Mammary epithelial cell (primary cell): ENCODE measurements around the gene PPARA.

Experiments
- EZH2 ChIP-seq: IDR thresholded peaks from 2 replicates; pipeline ENCODE4 v1.6.1; 2012; ENCODE audit warnings: low read length, inconsistent platforms, borderline replicate concordance
- TF ChIP-seq, protein P1 (sequence below), 2 donors: IDR thresholded peaks in 1 of 2; conservative IDR thresholded peaks in 1 of 2; 2 replicates each; pipeline ENCODE4 v1.5.1; 2011 to 2012; ENCODE audit warnings: inconsistent platforms in 2 of 2, low read length in 2 of 2, mild to moderate bottlenecking in 2 of 2, control low read depth in 1 of 2, low read depth in 1 of 2; ENCODE audit not compliant: insufficient read depth in 1 of 2; ENCODE audit errors: extremely low read depth in 1 of 2

DNA sequence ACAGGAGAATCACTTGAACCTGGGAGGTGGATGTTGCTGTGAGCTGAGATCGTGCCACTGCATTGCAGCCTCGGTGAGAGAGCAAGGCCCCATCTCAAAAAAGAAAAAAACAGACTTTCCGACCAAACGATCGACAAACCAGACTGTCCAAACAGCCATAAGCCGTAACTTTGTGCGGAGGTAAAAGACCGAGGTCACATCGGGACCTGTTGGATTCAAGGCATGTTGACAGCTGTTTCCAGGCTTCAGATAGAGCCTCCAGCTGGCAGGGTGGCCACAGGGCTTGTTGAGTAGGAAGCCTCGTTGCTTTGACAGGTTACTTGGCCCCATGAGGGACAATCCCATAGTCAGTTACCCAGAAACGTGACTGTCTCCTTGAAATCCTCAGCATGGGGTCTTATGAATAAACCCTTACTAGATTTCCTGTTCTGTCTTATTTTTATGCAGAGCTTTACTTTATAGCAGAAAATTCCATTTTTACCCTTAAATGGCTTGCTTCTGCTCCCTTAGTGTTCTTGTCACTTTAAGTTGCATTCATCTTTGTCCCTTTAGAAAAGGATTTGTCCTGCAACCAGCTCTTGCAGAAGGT, 22.3 kb downstream of the PPARA start:
- TF ChIP-seq, protein P1, sequence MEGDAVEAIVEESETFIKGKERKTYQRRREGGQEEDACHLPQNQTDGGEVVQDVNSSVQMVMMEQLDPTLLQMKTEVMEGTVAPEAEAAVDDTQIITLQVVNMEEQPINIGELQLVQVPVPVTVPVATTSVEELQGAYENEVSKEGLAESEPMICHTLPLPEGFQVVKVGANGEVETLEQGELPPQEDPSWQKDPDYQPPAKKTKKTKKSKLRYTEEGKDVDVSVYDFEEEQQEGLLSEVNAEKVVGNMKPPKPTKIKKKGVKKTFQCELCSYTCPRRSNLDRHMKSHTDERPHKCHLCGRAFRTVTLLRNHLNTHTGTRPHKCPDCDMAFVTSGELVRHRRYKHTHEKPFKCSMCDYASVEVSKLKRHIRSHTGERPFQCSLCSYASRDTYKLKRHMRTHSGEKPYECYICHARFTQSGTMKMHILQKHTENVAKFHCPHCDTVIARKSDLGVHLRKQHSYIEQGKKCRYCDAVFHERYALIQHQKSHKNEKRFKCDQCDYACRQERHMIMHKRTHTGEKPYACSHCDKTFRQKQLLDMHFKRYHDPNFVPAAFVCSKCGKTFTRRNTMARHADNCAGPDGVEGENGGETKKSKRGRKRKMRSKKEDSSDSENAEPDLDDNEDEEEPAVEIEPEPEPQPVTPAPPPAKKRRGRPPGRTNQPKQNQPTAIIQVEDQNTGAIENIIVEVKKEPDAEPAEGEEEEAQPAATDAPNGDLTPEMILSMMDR (conservative IDR thresholded peaks at IDR 0.05 in 1 of 2, IDR thresholded peaks at IDR 0.05 in 1 of 2; ENCODE audit: extremely low read depth in 1 of 2, insufficient read depth in 1 of 2, low read depth in 1 of 2, low read length in 2 of 2) = no peak
- no peak for TF ChIP-seq EZH2
